Measurements from ENCODE around the gene FBXW10B. TPM values are rescaled to one million over a fixed set of nuclear protein-coding genes. Genes with fewer than 3 reads are reported as not detected.
"Not testable (repeated sequence)": the region's sequence is repeated elsewhere in the genome, so short reads cannot be mapped to it uniquely, and the experiment has no call there.

The FBXW10B gene
- total RNA-seq, 2 experiments from 2014 or later: 0.66 to 0.83 TPM

GRCh38 chr17:15623661-15624209 lies 4.2 kb upstream of the FBXW10B start:
- ATAC-seq; CTCF ChIA-PET; H3K27me3 Mint-ChIP-seq; POLR2A ChIA-PET; H3K9me3 Mint-ChIP-seq (ENCODE audit: low read depth); H3K4me3 Mint-ChIP-seq; DNase-seq; H3K36me3 Mint-ChIP-seq (ENCODE audit: low read depth); H3K4me1 Mint-ChIP-seq; intact Hi-C loops (cut with DNase I, micrococcal nuclease); H3K27ac Mint-ChIP-seq: not testable (repeated sequence)

- intact Hi-C loops (cut with DNase I, micrococcal nuclease); CTCF ChIA-PET; H3K9me3 Mint-ChIP-seq (ENCODE audit: low read depth): not testable (repeated sequence)
Observed at GRCh38 chr17:15623255-15623654, 3.8 kb upstream of the FBXW10B start.

GRCh38 chr17:15622124-15622523 lies 2.6 kb upstream of the FBXW10B start:
- intact Hi-C loops (cut with DNase I, micrococcal nuclease); H3K36me3 Mint-ChIP-seq (ENCODE audit: low read depth); DNase-seq; POLR2A ChIA-PET; H3K27ac Mint-ChIP-seq; H3K27me3 Mint-ChIP-seq; H3K4me3 Mint-ChIP-seq; H3K9me3 Mint-ChIP-seq (ENCODE audit: low read depth); ATAC-seq; H3K4me1 Mint-ChIP-seq: not testable (repeated sequence)
- CTCF ChIA-PET: interaction anchor here (0.6 kb wide), 1 partner anchor 249 kb away, joined by 3 read pairs; no protein-coding TSS in a partner anchor

More at GRCh38 chr17:15623255-15623654, 3.8 kb upstream of the FBXW10B start:
- H3K36me3 Mint-ChIP-seq (ENCODE audit: low read depth); H3K4me1 Mint-ChIP-seq; H3K27ac Mint-ChIP-seq; H3K4me3 Mint-ChIP-seq; H3K27me3 Mint-ChIP-seq; POLR2A ChIA-PET; ATAC-seq; DNase-seq: not testable (repeated sequence)

- H3K36me3 Mint-ChIP-seq (ENCODE audit: low read depth); POLR2A ChIA-PET; CTCF ChIA-PET; H3K27ac Mint-ChIP-seq; H3K27me3 Mint-ChIP-seq; H3K4me1 Mint-ChIP-seq; H3K9me3 Mint-ChIP-seq (ENCODE audit: low read depth); ATAC-seq; DNase-seq; intact Hi-C loops (cut with DNase I, micrococcal nuclease); H3K4me3 Mint-ChIP-seq: not testable (repeated sequence)
Observed at GRCh38 chr17:15616828-15617227, 2.7 kb downstream of the FBXW10B start.

- H3K27ac Mint-ChIP-seq; H3K4me3 Mint-ChIP-seq; ATAC-seq; H3K36me3 Mint-ChIP-seq (ENCODE audit: low read depth); H3K4me1 Mint-ChIP-seq; POLR2A ChIA-PET; CTCF ChIA-PET; H3K27me3 Mint-ChIP-seq; intact Hi-C loops (cut with DNase I, micrococcal nuclease); H3K9me3 Mint-ChIP-seq (ENCODE audit: low read depth); DNase-seq: not testable (repeated sequence)
Observed at GRCh38 chr17:15615850-15616249, 3.7 kb downstream of the FBXW10B start.

- POLR2A ChIA-PET; intact Hi-C loops (cut with DNase I, micrococcal nuclease); H3K4me1 Mint-ChIP-seq; DNase-seq; H3K9me3 Mint-ChIP-seq (ENCODE audit: low read depth); ATAC-seq; H3K36me3 Mint-ChIP-seq (ENCODE audit: low read depth); H3K27ac Mint-ChIP-seq; CTCF ChIA-PET; H3K4me3 Mint-ChIP-seq; H3K27me3 Mint-ChIP-seq: not testable (repeated sequence)
Observed at GRCh38 chr17:15613111-15613510, 6.4 kb downstream of the FBXW10B start.

GRCh38 chr17:15592960-15593359 lies 26.5 kb downstream of the FBXW10B start:
- H3K9me3 Mint-ChIP-seq (ENCODE audit: low read depth); H3K27me3 Mint-ChIP-seq; POLR2A ChIA-PET; intact Hi-C loops (cut with DNase I, micrococcal nuclease); CTCF ChIA-PET; H3K27ac Mint-ChIP-seq; H3K36me3 Mint-ChIP-seq (ENCODE audit: low read depth); H3K4me3 Mint-ChIP-seq; DNase-seq; ATAC-seq: not testable (repeated sequence)
- peaks cover 10% of the 10 kb centered on the region for H3K4me1 Mint-ChIP-seq

GRCh38 chr17:15591986-15592385 lies 27.5 kb downstream of the FBXW10B start:
- H3K4me1 Mint-ChIP-seq: peaks cover 10% of the 10 kb centered on the region
- H3K27ac Mint-ChIP-seq; ATAC-seq; H3K27me3 Mint-ChIP-seq; H3K36me3 Mint-ChIP-seq (ENCODE audit: low read depth); intact Hi-C loops (cut with DNase I, micrococcal nuclease); H3K9me3 Mint-ChIP-seq (ENCODE audit: low read depth); CTCF ChIA-PET; H3K4me3 Mint-ChIP-seq; DNase-seq; POLR2A ChIA-PET: not testable (repeated sequence)

- not testable (repeated sequence) for H3K27me3 Mint-ChIP-seq
Observed at GRCh38 chr17:15590844-15591243, 28.7 kb downstream of the FBXW10B start.

GRCh38 chr17:15589544-15590536 lies 29.7 kb downstream of the FBXW10B start:
- POLR2A ChIA-PET; H3K9me3 Mint-ChIP-seq (ENCODE audit: low read depth); H3K27me3 Mint-ChIP-seq; intact Hi-C loops (cut with DNase I, micrococcal nuclease); H3K27ac Mint-ChIP-seq; CTCF ChIA-PET; H3K36me3 Mint-ChIP-seq (ENCODE audit: low read depth); H3K4me3 Mint-ChIP-seq: not testable (repeated sequence)
- peak; percentile 75 for ATAC-seq
- H3K4me1 Mint-ChIP-seq: peaks cover 10% of the 10 kb centered on the region
- DNase-seq: peak; percentile 62

More at GRCh38 chr17:15590844-15591243, 28.7 kb downstream of the FBXW10B start:
- H3K9me3 Mint-ChIP-seq (ENCODE audit: low read depth); POLR2A ChIA-PET; DNase-seq; H3K27ac Mint-ChIP-seq; CTCF ChIA-PET; H3K36me3 Mint-ChIP-seq (ENCODE audit: low read depth); ATAC-seq; H3K4me3 Mint-ChIP-seq; intact Hi-C loops (cut with DNase I, micrococcal nuclease): not testable (repeated sequence)
- peaks cover 10% of the 10 kb centered on the region for H3K4me1 Mint-ChIP-seq

GRCh38 chr17:15588017-15588416 lies 31.5 kb downstream of the FBXW10B start:
- H3K27me3 Mint-ChIP-seq; POLR2A ChIA-PET; CTCF ChIA-PET; DNase-seq; H3K9me3 Mint-ChIP-seq (ENCODE audit: low read depth); H3K27ac Mint-ChIP-seq; H3K4me3 Mint-ChIP-seq; H3K36me3 Mint-ChIP-seq (ENCODE audit: low read depth); ATAC-seq; intact Hi-C loops (cut with DNase I, micrococcal nuclease): not testable (repeated sequence)
- H3K4me1 Mint-ChIP-seq: peaks cover 10% of the 10 kb centered on the region

GRCh38 chr17:15583313-15583712 lies 36.2 kb downstream of the FBXW10B start:
- H3K36me3 Mint-ChIP-seq (ENCODE audit: low read depth); H3K9me3 Mint-ChIP-seq (ENCODE audit: low read depth); H3K4me3 Mint-ChIP-seq; H3K4me1 Mint-ChIP-seq; intact Hi-C loops (cut with DNase I, micrococcal nuclease); ATAC-seq; CTCF ChIA-PET; DNase-seq; POLR2A ChIA-PET; H3K27ac Mint-ChIP-seq; H3K27me3 Mint-ChIP-seq: not testable (repeated sequence)

Measured in activated CD4-positive, alpha-beta T cell treated with anti-CD3 and anti-CD28 coated beads for 36 hours (primary cell).